A549 (cell line): ENCODE results near the gene ZNF846. TPM values are rescaled to one million over a fixed set of nuclear protein-coding genes. Genes with fewer than 3 reads are reported as not detected.

Experiments used
- ATAC-seq, 2 experiments: fragments of 200-7000 bp in 1 of 2; fragments of >200 bp in 1 of 2; cut with Nextera tagmentation in 1 of 2; cut with Tn5 transposase in 1 of 2; 3 replicates each; pipeline versions ENCODE4 v1.8.0 to v1.9.1; 2018 to 2020; ENCODE audit warnings: mild to moderate bottlenecking in 1 of 2, moderate library complexity in 1 of 2
- CTCF ChIA-PET: fragments of 300-600 bp; sonication (Branson Sonifier 250); formaldehyde crosslinking; extraction: SDS; loops from one replicate; lab custom pipeline; 2021; ENCODE audit warnings: antibody characterized with exemption, inconsistent platforms; lab: Yijun Ruan, JAX
- POLR2A ChIA-PET: fragments of 350-600 bp; formaldehyde crosslinking; extraction: SDS; loops from one replicate; lab custom pipeline; 2021; ENCODE audit warnings: antibody characterized with exemption, inconsistent platforms; lab: Yijun Ruan, JAX
- DNase-seq, 2 experiments: peaks; one replicate each; pipeline versions ENCODE4 v3.0.0 to v3.0.0-alpha.2; 2011 to 2016; ENCODE audit warnings: low read depth in 1 of 2, low spot score in 1 of 2
- FAIRE-seq: peaks from 2 replicates; lab custom pipeline; 2011; peaks lifted over from hg19 to GRCh38; lab: Jason Lieb, UNC
- H3K27ac ChIP-seq, 2 experiments: fragments of >200 bp; sonication (Bioruptor Twin); formaldehyde crosslinking; 3 replicates each; pipeline ENCODE4 v1.5.1; 2016 to 2017
- H3K4me1 ChIP-seq: fragments of >200 bp; sonication (Bioruptor Twin); formaldehyde crosslinking; 3 replicates; pipeline ENCODE4 v1.6.1; 2016
- H3K4me2 ChIP-seq: fragments of >200 bp; sonication (Bioruptor Twin); formaldehyde crosslinking; 3 replicates; pipeline ENCODE4 v1.6.1; 2016
- H3K4me3 ChIP-seq: fragments of >200 bp; sonication (Bioruptor Twin); formaldehyde crosslinking; 3 replicates; pipeline ENCODE4 v1.5.1; 2016
- H3K9me3 ChIP-seq: fragments of >200 bp; sonication (Bioruptor Twin); formaldehyde crosslinking; 3 replicates; pipeline ENCODE4 v1.6.1; 2016
- CEBPB ChIP-seq, 2 experiments: fragments of >200 bp in 1 of 2; sonication (Bioruptor Twin) in 1 of 2; formaldehyde crosslinking in 1 of 2; IDR thresholded peaks; 2 replicates each; pipeline ENCODE4 v1.6.1; 2012 to 2016
- CHD2 ChIP-seq: fragments of 150-350 bp; IDR thresholded peaks from 2 replicates; pipeline ENCODE4 v1.6.1; 2014; ENCODE audit warnings: low read length; ENCODE audit not compliant: partially characterized antibody
- CHD4 ChIP-seq: fragments of 200-600 bp; sonication (generic); IDR thresholded peaks from 2 replicates; pipeline ENCODE4 v1.6.1; 2016; ENCODE audit warnings: antibody characterized with exemption, mild to moderate bottlenecking, borderline replicate concordance
- EP300 ChIP-seq, 2 experiments: fragments of >200 bp; sonication (Bioruptor Twin); formaldehyde crosslinking; IDR thresholded peaks; 2 replicates in 1 of 2; 3 replicates in 1 of 2; pipeline ENCODE4 v1.6.1; 2016 to 2017
- FOSB ChIP-seq: fragments of 250-450 bp; sonication (Bioruptor Pico); IDR thresholded peaks from 2 replicates; pipeline ENCODE4 v1.5.0; 2020; ENCODE audit warnings: mild to moderate bottlenecking, moderate library complexity
- GATA3 ChIP-seq: IDR thresholded peaks from 2 replicates; pipeline ENCODE4 v1.6.1; 2012; ENCODE audit warnings: borderline replicate concordance
- HDAC2 ChIP-seq: fragments of 200-600 bp; sonication (generic); IDR thresholded peaks from 2 replicates; pipeline ENCODE4 v1.6.1; 2016
- HEYL ChIP-seq: fragments of 250-450 bp; sonication (Bioruptor Pico); IDR thresholded peaks from 2 replicates; pipeline ENCODE4 v1.8.0; 2021; ENCODE audit warnings: mild to moderate bottlenecking, moderate library complexity
- HOXA7 ChIP-seq: fragments of 250-450 bp; sonication (Bioruptor Pico); IDR thresholded peaks from 2 replicates; pipeline ENCODE4 v1.5.0; 2020; ENCODE audit warnings: mild to moderate bottlenecking, moderate library complexity
- JUN ChIP-seq, 2 experiments: fragments of >200 bp; sonication (Bioruptor Twin); formaldehyde crosslinking; IDR thresholded peaks; 2 replicates in 1 of 2; 3 replicates in 1 of 2; pipeline ENCODE4 v1.6.1; 2016 to 2017
- KDM1A ChIP-seq: fragments of 200-600 bp; sonication (generic); IDR thresholded peaks from 2 replicates; pipeline ENCODE4 v1.6.1; 2016; ENCODE audit warnings: low read depth, mild to moderate bottlenecking
- MAFK ChIP-seq: fragments of 450-650 bp; IDR thresholded peaks from 2 replicates; pipeline ENCODE4 v1.6.1; 2014; ENCODE audit not compliant: partially characterized antibody
- MAZ ChIP-seq: fragments of 150-350 bp; IDR thresholded peaks from 2 replicates; pipeline ENCODE4 v1.6.1; 2014; ENCODE audit warnings: antibody characterized with exemption, low read depth, low read length, borderline replicate concordance
- MYC ChIP-seq: IDR thresholded peaks from 2 replicates; pipeline ENCODE4 v1.6.1; 2012; ENCODE audit warnings: mild to moderate bottlenecking, inconsistent platforms, low read length, improper control_type of control experiment, borderline replicate concordance
- NFE2L2 ChIP-seq: fragments of 150-350 bp; conservative IDR thresholded peaks from 2 replicates; pipeline ENCODE4 v1.6.1; 2014; ENCODE audit warnings: low read length
- NPAS2 ChIP-seq: fragments of 250-450 bp; sonication (Bioruptor Pico); IDR thresholded peaks from 2 replicates; pipeline ENCODE4 v1.8.0; 2022; ENCODE audit warnings: mild to moderate bottlenecking, moderate library complexity, borderline replicate concordance
- NR3C1 ChIP-seq: fragments of >200 bp; sonication (Bioruptor Twin); formaldehyde crosslinking; IDR thresholded peaks from 3 replicates; pipeline ENCODE4 v1.6.1; 2017
- PHF8 ChIP-seq: fragments of 200-600 bp; sonication (generic); IDR thresholded peaks from 2 replicates; pipeline ENCODE4 v1.6.1; 2016; ENCODE audit warnings: low read depth, mild to moderate bottlenecking, antibody characterized with exemption, moderate library complexity, borderline replicate concordance
- SMC3 ChIP-seq: fragments of >200 bp; sonication (Bioruptor Twin); formaldehyde crosslinking; IDR thresholded peaks from 3 replicates; pipeline ENCODE4 v1.6.1; 2018; ENCODE audit warnings: inconsistent platforms
- SREBF2 ChIP-seq: fragments of 450-650 bp; IDR thresholded peaks from 2 replicates; pipeline ENCODE4 v1.6.1; 2014; ENCODE audit warnings: mild to moderate bottlenecking, moderate library complexity
- TFCP2L1 ChIP-seq: fragments of 250-450 bp; sonication (Bioruptor Pico); IDR thresholded peaks from 2 replicates; pipeline ENCODE4 v1.5.0; 2021; ENCODE audit warnings: mild to moderate bottlenecking
- ZC3H11A ChIP-seq: fragments of 450-650 bp; IDR thresholded peaks from 2 replicates; pipeline ENCODE4 v1.6.1; 2014; ENCODE audit warnings: antibody characterized with exemption, mild to moderate bottlenecking
- ZNF302 ChIP-seq: fragments of 250-450 bp; sonication (Bioruptor Pico); IDR thresholded peaks from 2 replicates; pipeline ENCODE4 v1.9.0; 2021; ENCODE audit warnings: inconsistent platforms, mild to moderate bottlenecking, moderate library complexity
- ZSCAN20 ChIP-seq: fragments of 250-450 bp; sonication (Bioruptor Pico); IDR thresholded peaks from 2 replicates; pipeline ENCODE4 v1.8.0; 2022; ENCODE audit warnings: mild to moderate bottlenecking, moderate library complexity
- WGBS: methylation state at CpG from one replicate; pipeline ENCODE4 v1.1.6; 2017; ENCODE audit errors: missing lambda C conversion rate; 5-methylcytosine and 5-hydroxymethylcytosine counted together
- polyA plus RNA-seq, 4 experiments: library from polyadenylated mRNA; depleted of rRNA in 3 of 4; stranded (reverse); fragments of >200 nt; fragmentation: RNase III in 1 of 4; extraction: RNeasy Plus Mini Kit Qiagen cat#74134 plus additional on column Dnase treatment in 1 of 4; gene quantifications; 2 replicates in 3 of 4; 3 replicates in 1 of 4; pipeline ENCODE4 v1.2.3, GENCODE V29; 2011 to 2017
- TF ChIP-seq, protein P1 (sequence below): fragments of 450-650 bp; IDR thresholded peaks from 2 replicates; pipeline ENCODE4 v1.6.1; 2014; ENCODE audit warnings: antibody characterized with exemption
- TF ChIP-seq, protein P2 (sequence below): fragments of >200 bp; sonication (Bioruptor Twin); formaldehyde crosslinking; IDR thresholded peaks from 3 replicates; pipeline ENCODE4 v1.5.1; 2016
- TF ChIP-seq, protein P3 (sequence below): fragments of 200-600 bp; sonication (generic); IDR thresholded peaks from 2 replicates; pipeline ENCODE4 v1.6.1; 2016; ENCODE audit warnings: antibody characterized with exemption, mild to moderate bottlenecking, moderate library complexity
- TF ChIP-seq, protein P4 (sequence below): fragments of >200 bp; sonication (Bioruptor Twin); formaldehyde crosslinking; IDR thresholded peaks from 3 replicates; pipeline ENCODE4 v1.6.1; 2016
- TF ChIP-seq, protein P5 (sequence below): fragments of 250-450 bp; sonication (Bioruptor Pico); IDR thresholded peaks from 2 replicates; pipeline ENCODE4 v1.5.0; 2021; ENCODE audit warnings: mild to moderate bottlenecking, moderate library complexity, borderline replicate concordance

The ZNF846 gene
- polyA plus RNA-seq, 2 of the 4 experiments (the other 2 are of a cell fraction) = 2.1 to 4.5 TPM

DNA sequence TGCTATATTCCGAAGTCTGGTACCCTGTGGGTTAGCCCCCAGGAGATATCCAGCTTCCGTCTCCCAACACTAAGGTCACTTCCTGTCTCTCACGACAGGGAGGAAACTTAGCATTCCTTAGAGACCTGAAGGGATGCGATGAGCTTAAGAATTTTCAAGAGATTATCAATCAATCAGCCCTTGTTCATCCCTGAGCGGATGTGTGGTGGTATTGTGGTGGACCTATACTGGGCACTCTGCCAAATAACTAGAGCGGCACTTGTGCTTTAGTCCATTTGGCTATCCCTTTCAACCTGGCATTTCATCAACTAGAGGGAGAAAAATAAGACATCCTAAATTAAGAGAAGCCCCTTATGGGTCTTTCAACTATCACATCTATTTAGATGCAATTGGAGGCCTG is 62.7 kb downstream of the ZNF846 start:
- 39% methylated on average over 6 of the region's 6 CpGs for WGBS
- TF ChIP-seq, protein P1, sequence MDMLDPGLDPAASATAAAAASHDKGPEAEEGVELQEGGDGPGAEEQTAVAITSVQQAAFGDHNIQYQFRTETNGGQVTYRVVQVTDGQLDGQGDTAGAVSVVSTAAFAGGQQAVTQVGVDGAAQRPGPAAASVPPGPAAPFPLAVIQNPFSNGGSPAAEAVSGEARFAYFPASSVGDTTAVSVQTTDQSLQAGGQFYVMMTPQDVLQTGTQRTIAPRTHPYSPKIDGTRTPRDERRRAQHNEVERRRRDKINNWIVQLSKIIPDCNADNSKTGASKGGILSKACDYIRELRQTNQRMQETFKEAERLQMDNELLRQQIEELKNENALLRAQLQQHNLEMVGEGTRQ = no peak
- TF ChIP-seq, protein P2, sequence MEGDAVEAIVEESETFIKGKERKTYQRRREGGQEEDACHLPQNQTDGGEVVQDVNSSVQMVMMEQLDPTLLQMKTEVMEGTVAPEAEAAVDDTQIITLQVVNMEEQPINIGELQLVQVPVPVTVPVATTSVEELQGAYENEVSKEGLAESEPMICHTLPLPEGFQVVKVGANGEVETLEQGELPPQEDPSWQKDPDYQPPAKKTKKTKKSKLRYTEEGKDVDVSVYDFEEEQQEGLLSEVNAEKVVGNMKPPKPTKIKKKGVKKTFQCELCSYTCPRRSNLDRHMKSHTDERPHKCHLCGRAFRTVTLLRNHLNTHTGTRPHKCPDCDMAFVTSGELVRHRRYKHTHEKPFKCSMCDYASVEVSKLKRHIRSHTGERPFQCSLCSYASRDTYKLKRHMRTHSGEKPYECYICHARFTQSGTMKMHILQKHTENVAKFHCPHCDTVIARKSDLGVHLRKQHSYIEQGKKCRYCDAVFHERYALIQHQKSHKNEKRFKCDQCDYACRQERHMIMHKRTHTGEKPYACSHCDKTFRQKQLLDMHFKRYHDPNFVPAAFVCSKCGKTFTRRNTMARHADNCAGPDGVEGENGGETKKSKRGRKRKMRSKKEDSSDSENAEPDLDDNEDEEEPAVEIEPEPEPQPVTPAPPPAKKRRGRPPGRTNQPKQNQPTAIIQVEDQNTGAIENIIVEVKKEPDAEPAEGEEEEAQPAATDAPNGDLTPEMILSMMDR = no peak
- TF ChIP-seq SMC3 (no peak), NFE2L2 (no peak), NR3C1 (no peak), JUN (IDR thresholded peaks at IDR 0.05) (no peak), CHD2 (no peak), GATA3 (no peak), CEBPB (IDR thresholded peaks at IDR 0.05) (no peak), MAZ (no peak), PHF8 (no peak), SREBF2 (no peak), EP300 (IDR thresholded peaks at IDR 0.05) (no peak), KDM1A (no peak)
- no peak for ATAC-seq
- Histone ChIP-seq H3K4me1 (no peaks in the 10 kb centered on the region), H3K9me3 (no peaks in the 10 kb centered on the region), H3K4me3 (no peak overlapping the region), H3K27ac (no peak overlapping the region), H3K4me2 (no peak overlapping the region)
- FAIRE-seq = no peak
- ChIA-PET POLR2A (no interaction called here), CTCF (no interaction called here)
- DNase-seq = no peak

DNA sequence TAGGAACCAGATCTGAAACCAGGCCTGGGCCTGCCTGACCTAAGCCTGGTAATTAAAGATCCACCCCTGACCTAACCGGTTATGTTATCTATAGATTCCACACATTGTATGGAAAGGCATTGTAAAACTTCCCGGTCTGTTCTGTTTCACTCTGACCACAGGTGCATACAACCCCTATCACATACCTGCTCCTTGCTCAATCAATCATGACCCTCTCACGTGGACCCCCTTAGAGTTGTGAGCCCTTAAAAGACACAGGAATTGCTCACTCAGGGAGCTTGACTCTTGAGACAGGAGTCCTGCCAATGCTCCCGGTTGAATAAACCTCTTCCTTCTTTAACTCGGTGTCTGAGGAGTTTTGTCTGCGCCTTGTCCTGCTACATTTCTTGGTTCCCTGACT is 66.4 kb downstream of the ZNF846 start:
- no peak for FAIRE-seq
- WGBS = 70% methylated on average over 6 of the region's 6 CpGs
- Histone ChIP-seq H3K4me3 (no peak overlapping the region), H3K4me2 (no peak overlapping the region)
- no peak for ATAC-seq
- POLR2A ChIA-PET = no interaction called here
- TF ChIP-seq SREBF2 = no peak
- no peak for TF ChIP-seq NPAS2 (CRISPR knock-in tag)
- TF ChIP-seq CHD4 = no peak
- TF ChIP-seq SMC3 = no peak
- TF ChIP-seq TFCP2L1 (CRISPR knock-in tag) = no peak
- TF ChIP-seq, protein P3, sequence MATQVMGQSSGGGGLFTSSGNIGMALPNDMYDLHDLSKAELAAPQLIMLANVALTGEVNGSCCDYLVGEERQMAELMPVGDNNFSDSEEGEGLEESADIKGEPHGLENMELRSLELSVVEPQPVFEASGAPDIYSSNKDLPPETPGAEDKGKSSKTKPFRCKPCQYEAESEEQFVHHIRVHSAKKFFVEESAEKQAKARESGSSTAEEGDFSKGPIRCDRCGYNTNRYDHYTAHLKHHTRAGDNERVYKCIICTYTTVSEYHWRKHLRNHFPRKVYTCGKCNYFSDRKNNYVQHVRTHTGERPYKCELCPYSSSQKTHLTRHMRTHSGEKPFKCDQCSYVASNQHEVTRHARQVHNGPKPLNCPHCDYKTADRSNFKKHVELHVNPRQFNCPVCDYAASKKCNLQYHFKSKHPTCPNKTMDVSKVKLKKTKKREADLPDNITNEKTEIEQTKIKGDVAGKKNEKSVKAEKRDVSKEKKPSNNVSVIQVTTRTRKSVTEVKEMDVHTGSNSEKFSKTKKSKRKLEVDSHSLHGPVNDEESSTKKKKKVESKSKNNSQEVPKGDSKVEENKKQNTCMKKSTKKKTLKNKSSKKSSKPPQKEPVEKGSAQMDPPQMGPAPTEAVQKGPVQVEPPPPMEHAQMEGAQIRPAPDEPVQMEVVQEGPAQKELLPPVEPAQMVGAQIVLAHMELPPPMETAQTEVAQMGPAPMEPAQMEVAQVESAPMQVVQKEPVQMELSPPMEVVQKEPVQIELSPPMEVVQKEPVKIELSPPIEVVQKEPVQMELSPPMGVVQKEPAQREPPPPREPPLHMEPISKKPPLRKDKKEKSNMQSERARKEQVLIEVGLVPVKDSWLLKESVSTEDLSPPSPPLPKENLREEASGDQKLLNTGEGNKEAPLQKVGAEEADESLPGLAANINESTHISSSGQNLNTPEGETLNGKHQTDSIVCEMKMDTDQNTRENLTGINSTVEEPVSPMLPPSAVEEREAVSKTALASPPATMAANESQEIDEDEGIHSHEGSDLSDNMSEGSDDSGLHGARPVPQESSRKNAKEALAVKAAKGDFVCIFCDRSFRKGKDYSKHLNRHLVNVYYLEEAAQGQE = no peak
- no peak for TF ChIP-seq ZC3H11A
- TF ChIP-seq MAZ = no peak
- TF ChIP-seq HEYL (CRISPR knock-in tag) = no peak
- TF ChIP-seq GATA3 = no peak
- TF ChIP-seq, protein P4, sequence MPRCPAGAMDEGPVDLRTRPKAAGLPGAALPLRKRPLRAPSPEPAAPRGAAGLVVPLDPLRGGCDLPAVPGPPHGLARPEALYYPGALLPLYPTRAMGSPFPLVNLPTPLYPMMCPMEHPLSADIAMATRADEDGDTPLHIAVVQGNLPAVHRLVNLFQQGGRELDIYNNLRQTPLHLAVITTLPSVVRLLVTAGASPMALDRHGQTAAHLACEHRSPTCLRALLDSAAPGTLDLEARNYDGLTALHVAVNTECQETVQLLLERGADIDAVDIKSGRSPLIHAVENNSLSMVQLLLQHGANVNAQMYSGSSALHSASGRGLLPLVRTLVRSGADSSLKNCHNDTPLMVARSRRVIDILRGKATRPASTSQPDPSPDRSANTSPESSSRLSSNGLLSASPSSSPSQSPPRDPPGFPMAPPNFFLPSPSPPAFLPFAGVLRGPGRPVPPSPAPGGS = no peak
- no peak for TF ChIP-seq ZNF302 (CRISPR knock-in tag)
- TF ChIP-seq HDAC2 = no peak
- TF ChIP-seq FOSB (CRISPR knock-in tag) = no peak
- no peak for TF ChIP-seq KDM1A
- TF ChIP-seq, protein P5, sequence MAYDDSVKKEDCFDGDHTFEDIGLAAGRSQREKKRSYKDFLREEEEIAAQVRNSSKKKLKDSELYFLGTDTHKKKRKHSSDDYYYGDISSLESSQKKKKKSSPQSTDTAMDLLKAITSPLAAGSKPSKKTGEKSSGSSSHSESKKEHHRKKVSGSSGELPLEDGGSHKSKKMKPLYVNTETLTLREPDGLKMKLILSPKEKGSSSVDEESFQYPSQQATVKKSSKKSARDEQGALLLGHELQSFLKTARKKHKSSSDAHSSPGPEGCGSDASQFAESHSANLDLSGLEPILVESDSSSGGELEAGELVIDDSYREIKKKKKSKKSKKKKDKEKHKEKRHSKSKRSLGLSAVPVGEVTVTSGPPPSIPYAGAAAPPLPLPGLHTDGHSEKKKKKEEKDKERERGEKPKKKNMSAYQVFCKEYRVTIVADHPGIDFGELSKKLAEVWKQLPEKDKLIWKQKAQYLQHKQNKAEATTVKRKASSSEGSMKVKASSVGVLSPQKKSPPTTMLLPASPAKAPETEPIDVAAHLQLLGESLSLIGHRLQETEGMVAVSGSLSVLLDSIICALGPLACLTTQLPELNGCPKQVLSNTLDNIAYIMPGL (CRISPR knock-in tag) = no peak
- no peak for TF ChIP-seq HOXA7 (CRISPR knock-in tag)
- no peak for TF ChIP-seq MYC
- TF ChIP-seq ZSCAN20 (CRISPR knock-in tag) = no peak
- no peak for TF ChIP-seq MAFK
- TF ChIP-seq, all 56 proteins: peak for 0
- CTCF ChIA-PET = no interaction called here
- no peaks in the 10 kb centered on the region for H3K9me3 ChIP-seq
- no peaks in the 10 kb centered on the region for H3K4me1 ChIP-seq
- no peak overlapping the region for H3K27ac ChIP-seq
- no peak for DNase-seq
